ENCODE results near the gene RANBP17. TPM values are rescaled to one million over a fixed set of nuclear protein-coding genes. Genes with fewer than 3 reads are reported as not detected.

RANBP17 gene
- total and polyA plus RNA-seq, 5 experiments from 2014 or later: 0.09 to 0.83 (median 0.24) TPM; not detected in 2

GRCh38 chr5:171308453-171309275, 446.8 kb downstream of the RANBP17 start, which contains the start of gene TLX3:
Gene TLX3 (plus strand): TSS chr5:171309248. CDS start chr5:171309366, 118 bp downstream.
- POLR2A ChIA-PET: no interaction called here
- no peak for ATAC-seq
- Mint-ChIP-seq H3K4me3 (peak within 1 kb of the TSS in 4 of 10 donors; percentile 39 to 65 (median 52)), H3K27me3 (peaks cover 26 to 80% (median 61%) of the 10 kb centered on the region in 5 donors), H3K4me1 (peaks cover 13 to 40% (median 27%) of the 10 kb centered on the region in 4 donors), H3K9me3 (peaks cover 0 to 6% (median 0%) of the 10 kb centered on the region in 9 donors), H3K27ac (no peak within 1 kb of the TSS), H3K36me3 (peaks cover 0 to 6% (median 5%) of the 10 kb centered on the region in 3 donors)
- DNase-seq: no peak

- H3K36me3 Mint-ChIP-seq: peaks cover 0 to 6% (median 5%) of the 10 kb centered on the region in 3 donors
- peaks cover 13 to 47% (median 31%) of the 10 kb centered on the region in 4 donors for H3K4me1 Mint-ChIP-seq
- peaks cover 0 to 6% (median 0%) of the 10 kb centered on the region in 9 donors for H3K9me3 Mint-ChIP-seq
- no peak for DNase-seq
- POLR2A ChIA-PET: no interaction called here
- peak overlapping the region in 2 of 10 donors; percentile 22 to 41 for H3K4me3 Mint-ChIP-seq
- no peak for ATAC-seq
- no peak overlapping the region for H3K27ac Mint-ChIP-seq
- peaks cover 30 to 78% (median 61%) of the 10 kb centered on the region in 5 donors for H3K27me3 Mint-ChIP-seq
Measured at GRCh38 chr5:171309276-171310211, 447.7 kb downstream of the RANBP17 start.

- peak overlapping the region in 5 of 10 donors; percentile 33 to 76 (median 46) for H3K4me3 Mint-ChIP-seq
- POLR2A ChIA-PET: no interaction called here
- peaks cover 0 to 6% (median 0%) of the 10 kb centered on the region in 9 donors for H3K9me3 Mint-ChIP-seq
- ATAC-seq: no peak
- no peak for DNase-seq
- peak overlapping the region in 1 of 10 donors; percentile 18 for H3K27ac Mint-ChIP-seq
- peaks cover 13 to 47% (median 31%) of the 10 kb centered on the region in 4 donors for H3K4me1 Mint-ChIP-seq
- H3K27me3 Mint-ChIP-seq: peaks cover 30 to 78% (median 55%) of the 10 kb centered on the region in 5 donors
- peaks cover 0 to 6% (median 5%) of the 10 kb centered on the region in 3 donors for H3K36me3 Mint-ChIP-seq
Measured at GRCh38 chr5:171310212-171310818, 448.5 kb downstream of the RANBP17 start.

- POLR2A ChIA-PET: no interaction called here
- H3K27ac Mint-ChIP-seq: no peak overlapping the region
- no peak for DNase-seq
- peaks cover 13 to 48% (median 32%) of the 10 kb centered on the region in 4 donors for H3K4me1 Mint-ChIP-seq
- H3K4me3 Mint-ChIP-seq: peak overlapping the region in 6 of 10 donors; percentile 14 to 76 (median 46)
- peaks cover 28 to 78% (median 53%) of the 10 kb centered on the region in 5 donors for H3K27me3 Mint-ChIP-seq
- H3K36me3 Mint-ChIP-seq: peaks cover 0 to 6% (median 5%) of the 10 kb centered on the region in 3 donors
- peaks cover 0 to 6% (median 0%) of the 10 kb centered on the region in 9 donors for H3K9me3 Mint-ChIP-seq
- no peak for ATAC-seq
Measured at GRCh38 chr5:171310819-171311321, 449.1 kb downstream of the RANBP17 start.

- peaks cover 0 to 6% (median 0%) of the 10 kb centered on the region in 9 donors for H3K9me3 Mint-ChIP-seq
Measured at GRCh38 chr5:171311322-171312077, 449.7 kb downstream of the RANBP17 start.

GRCh38 chr5:171312129-171312974, 450.5 kb downstream of the RANBP17 start:
- Mint-ChIP-seq H3K27ac (peak overlapping the region in 1 of 10 donors; percentile 15), H3K4me1 (peaks cover 13 to 43% (median 35%) of the 10 kb centered on the region in 4 donors), H3K9me3 (peaks cover 0 to 6% (median 0%) of the 10 kb centered on the region in 9 donors), H3K36me3 (peaks cover 0 to 6% (median 6%) of the 10 kb centered on the region in 3 donors), H3K27me3 (peaks cover 28 to 80% (median 49%) of the 10 kb centered on the region in 5 donors), H3K4me3 (peak overlapping the region; percentile 42 to 81 (median 72))
- ATAC-seq (no peak), DNase-seq (no peak)
- POLR2A ChIA-PET: no interaction called here

More at GRCh38 chr5:171311322-171312077, 449.7 kb downstream of the RANBP17 start:
- peaks cover 13 to 45% (median 33%) of the 10 kb centered on the region in 4 donors for H3K4me1 Mint-ChIP-seq
- POLR2A ChIA-PET: no interaction called here
- no peak for DNase-seq
- ATAC-seq: no peak
- H3K4me3 Mint-ChIP-seq: peak overlapping the region in 4 of 10 donors; percentile 45 to 65 (median 60)
- H3K36me3 Mint-ChIP-seq: peaks cover 0 to 6% (median 5%) of the 10 kb centered on the region in 3 donors
- no peak overlapping the region for H3K27ac Mint-ChIP-seq
- peaks cover 25 to 78% (median 50%) of the 10 kb centered on the region in 5 donors for H3K27me3 Mint-ChIP-seq

- Mint-ChIP-seq H3K36me3 (peaks cover 2 to 8% (median 6%) of the 10 kb centered on the region in 3 donors), H3K4me3 (peak overlapping the region in 9 of 10 donors; percentile 28 to 76 (median 65)), H3K9me3 (peaks cover 0 to 6% (median 0%) of the 10 kb centered on the region in 9 donors), H3K27ac (peak overlapping the region in 1 of 10 donors; percentile 13), H3K27me3 (peaks cover 33 to 80% (median 53%) of the 10 kb centered on the region in 5 donors), H3K4me1 (peaks cover 8 to 36% (median 28%) of the 10 kb centered on the region in 4 donors)
- POLR2A ChIA-PET: no interaction called here
- no peak for DNase-seq
- no peak for ATAC-seq
Measured at GRCh38 chr5:171313481-171314206, 451.8 kb downstream of the RANBP17 start.

- Mint-ChIP-seq H3K4me3 (peak overlapping the region in 1 of 10 donors; percentile 18), H3K27me3 (peaks cover 34 to 86% (median 55%) of the 10 kb centered on the region in 5 donors), H3K36me3 (peaks cover 2 to 8% (median 6%) of the 10 kb centered on the region in 3 donors), H3K27ac (no peak overlapping the region), H3K9me3 (peaks cover 0 to 4% (median 0%) of the 10 kb centered on the region in 9 donors), H3K4me1 (peaks cover 8 to 33% (median 27%) of the 10 kb centered on the region in 4 donors)
- POLR2A ChIA-PET: no interaction called here
- no peak for DNase-seq
- ATAC-seq: no peak
Measured at GRCh38 chr5:171314728-171315385, 453.0 kb downstream of the RANBP17 start.

GRCh38 chr5:171315386-171315891, 453.6 kb downstream of the RANBP17 start:
- POLR2A ChIA-PET: no interaction called here
- DNase-seq (no peak), ATAC-seq (no peak)
- H3K4me3 Mint-ChIP-seq: peak overlapping the region in 4 of 10 donors; percentile 51 to 68 (median 60)
- H3K27ac Mint-ChIP-seq: no peak overlapping the region
- H3K9me3 Mint-ChIP-seq: peaks cover 0 to 4% (median 0%) of the 10 kb centered on the region in 9 donors
- peaks cover 38 to 87% (median 58%) of the 10 kb centered on the region in 5 donors for H3K27me3 Mint-ChIP-seq
- peaks cover 2 to 8% (median 6%) of the 10 kb centered on the region in 3 donors for H3K36me3 Mint-ChIP-seq
- H3K4me1 Mint-ChIP-seq: peaks cover 8 to 32% (median 26%) of the 10 kb centered on the region in 4 donors
